Esophagus muscularis mucosa (tissue), 4 donors: Measurements from ENCODE around the gene DIAPH3. TPM values are rescaled to one million over a fixed set of nuclear protein-coding genes. Genes with fewer than 3 reads are reported as not detected.

Experiments
- DNase-seq: peaks from one replicate; pipeline ENCODE4 v3.0.0-alpha.2; 2017; ENCODE audit errors: extremely low spot score
- H3K27ac ChIP-seq, 4 donors: fragments of 200-600 bp; sonication (generic); replicated peaks in 1 of 4; 1 replicate in 3 of 4; 2 replicates in 1 of 4; pipeline ENCODE4 v1.5.1; 2016 to 2019; ENCODE audit warnings: mild to moderate bottlenecking in 1 of 4
- H3K27me3 ChIP-seq, 4 donors: fragments of 200-600 bp; sonication (generic); one replicate each; pipeline versions ENCODE4 v1.5.1 to v1.6.0; 2016 to 2019
- H3K36me3 ChIP-seq, 4 donors: fragments of 200-600 bp; sonication (generic); one replicate each; pipeline ENCODE4 v1.5.1; 2016 to 2019
- H3K4me1 ChIP-seq, 4 donors: fragments of 200-600 bp; sonication (generic); one replicate each; pipeline ENCODE4 v1.5.1; 2016 to 2019
- H3K4me3 ChIP-seq, 4 donors: fragments of 200-600 bp; sonication (generic); 1 replicate in 2 of 4; 2 replicates in 2 of 4; pipeline ENCODE4 v1.5.1; 2016 to 2019; ENCODE audit warnings: mild to moderate bottlenecking in 4 of 4, moderate library complexity in 1 of 4
- H3K9me3 ChIP-seq, 4 donors: fragments of 200-600 bp; sonication (generic); 1 replicate in 3 of 4; 2 replicates in 1 of 4; pipeline ENCODE4 v1.5.1; 2016 to 2019
- EP300 ChIP-seq: sonication (generic); formaldehyde crosslinking; IDR thresholded peaks from one replicate; pipeline ENCODE4 v1.6.1; 2017; ENCODE audit warnings: antibody characterized with exemption
- POLR2A ChIP-seq: fragments of 450-650 bp; IDR thresholded peaks from one replicate; pipeline ENCODE4 v1.6.1; 2017; ENCODE audit warnings: antibody characterized with exemption, moderate library complexity, mild to moderate bottlenecking, low read depth
- POLR2AphosphoS5 ChIP-seq, 2 donors: sonication (generic); formaldehyde crosslinking; IDR thresholded peaks; one replicate each; pipeline ENCODE4 v1.6.1; 2017; ENCODE audit warnings: antibody characterized with exemption in 2 of 2
- WGBS: methylation state at CpG from one replicate; pipeline ENCODE4 v1.1.5; 2018; 5-methylcytosine and 5-hydroxymethylcytosine counted together
- intact Hi-C: fragments of 100-400 bp; cut with DNase I; formaldehyde crosslinking; loops from one replicate; pipeline ENCODE4 v1.15.1; 2023
- total RNA-seq, 4 donors: library from RNA; depleted of rRNA; stranded (reverse); fragments of >200 nt; gene quantifications; one replicate each; pipeline versions ENCODE4 v1.1.0 to v1.2.1, GENCODE V29; 2016
- TF ChIP-seq, protein P1 (sequence below), 3 experiments: fragments of 200-600 bp in 2 of 3; fragments of 450-650 bp in 1 of 3; sonication (generic) in 2 of 3; IDR thresholded peaks; one replicate each; pipeline ENCODE4 v1.5.1; 2017 to 2019; ENCODE audit warnings: antibody characterized with exemption in 3 of 3, mild to moderate bottlenecking in 2 of 3, moderate library complexity in 1 of 3

DIAPH3 gene
- total RNA-seq, 4 donors from 2014 or later, result under 0.01 to 1.0 (median 0.41) TPM

DNA sequence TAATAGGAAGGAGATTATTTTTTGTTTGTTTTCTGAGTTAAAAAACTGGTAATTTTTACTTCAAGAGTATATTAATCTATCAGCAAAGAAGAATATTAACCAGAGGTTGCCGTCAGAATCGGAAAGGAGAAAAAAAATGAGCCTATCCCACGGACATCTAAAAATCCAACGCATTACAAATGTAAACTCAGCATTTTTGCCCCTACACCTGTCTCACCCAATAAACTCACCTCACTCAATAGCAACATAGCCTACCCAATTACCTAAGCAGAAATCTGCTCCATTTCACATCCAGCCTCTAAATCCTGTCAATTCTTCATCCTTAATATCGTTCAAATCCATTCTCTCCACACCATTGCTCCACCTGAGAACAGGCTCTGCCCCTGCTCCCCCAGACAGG is 10.4 kb upstream of the DIAPH3 start:
- intact Hi-C loops, result no loop called here
- no peak for TF ChIP-seq EP300
- TF ChIP-seq, protein P1, sequence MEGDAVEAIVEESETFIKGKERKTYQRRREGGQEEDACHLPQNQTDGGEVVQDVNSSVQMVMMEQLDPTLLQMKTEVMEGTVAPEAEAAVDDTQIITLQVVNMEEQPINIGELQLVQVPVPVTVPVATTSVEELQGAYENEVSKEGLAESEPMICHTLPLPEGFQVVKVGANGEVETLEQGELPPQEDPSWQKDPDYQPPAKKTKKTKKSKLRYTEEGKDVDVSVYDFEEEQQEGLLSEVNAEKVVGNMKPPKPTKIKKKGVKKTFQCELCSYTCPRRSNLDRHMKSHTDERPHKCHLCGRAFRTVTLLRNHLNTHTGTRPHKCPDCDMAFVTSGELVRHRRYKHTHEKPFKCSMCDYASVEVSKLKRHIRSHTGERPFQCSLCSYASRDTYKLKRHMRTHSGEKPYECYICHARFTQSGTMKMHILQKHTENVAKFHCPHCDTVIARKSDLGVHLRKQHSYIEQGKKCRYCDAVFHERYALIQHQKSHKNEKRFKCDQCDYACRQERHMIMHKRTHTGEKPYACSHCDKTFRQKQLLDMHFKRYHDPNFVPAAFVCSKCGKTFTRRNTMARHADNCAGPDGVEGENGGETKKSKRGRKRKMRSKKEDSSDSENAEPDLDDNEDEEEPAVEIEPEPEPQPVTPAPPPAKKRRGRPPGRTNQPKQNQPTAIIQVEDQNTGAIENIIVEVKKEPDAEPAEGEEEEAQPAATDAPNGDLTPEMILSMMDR (IDR thresholded peaks at IDR 0.05), result no peak
- TF ChIP-seq POLR2AphosphoS5 (IDR thresholded peaks at IDR 0.05), result no peak
- TF ChIP-seq POLR2A, result no peak

DNA sequence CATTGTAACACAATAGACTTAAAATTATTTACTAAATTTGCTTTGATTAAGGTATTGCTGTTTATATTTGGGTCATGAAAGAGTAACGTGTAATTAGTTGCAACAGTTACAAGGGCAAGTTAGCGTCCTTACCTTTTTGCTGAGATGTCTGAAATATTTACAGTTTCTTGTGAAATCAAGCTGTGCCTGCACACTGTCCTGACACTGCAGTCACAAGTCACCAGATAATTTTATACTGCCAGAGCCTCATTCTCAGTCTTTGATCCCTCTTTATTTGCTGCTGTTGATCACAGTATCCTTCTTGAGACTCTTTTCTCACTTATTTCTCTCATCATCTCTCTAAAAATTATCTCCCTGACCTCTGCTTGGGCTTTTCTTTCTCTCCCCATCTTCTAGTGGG is 8.4 kb upstream of the DIAPH3 start:
- Histone ChIP-seq H3K4me3 (no peak overlapping the region), H3K36me3 (no peaks in the 10 kb centered on the region), H3K4me1 (no peaks in the 10 kb centered on the region), H3K27me3 (no peaks in the 10 kb centered on the region), H3K27ac (no peak overlapping the region), H3K9me3 (no peaks in the 10 kb centered on the region)
- 85% methylated on average over 2 of the region's 2 CpGs for WGBS
- TF ChIP-seq POLR2AphosphoS5 (IDR thresholded peaks at IDR 0.05), result no peak
- intact Hi-C loops, result no loop called here
- DNase-seq, result no peak

More for the DNA sequence above, 10.4 kb upstream of the DIAPH3 start:
- H3K27me3 ChIP-seq, result no peaks in the 10 kb centered on the region
- no peak for DNase-seq
- no peak overlapping the region for H3K27ac ChIP-seq
- no peak overlapping the region for H3K4me3 ChIP-seq
- H3K9me3 ChIP-seq, result no peaks in the 10 kb centered on the region
- H3K36me3 ChIP-seq, result no peaks in the 10 kb centered on the region
- 83% methylated on average over 5 of the region's 5 CpGs for WGBS
- H3K4me1 ChIP-seq, result no peaks in the 10 kb centered on the region

DNA sequence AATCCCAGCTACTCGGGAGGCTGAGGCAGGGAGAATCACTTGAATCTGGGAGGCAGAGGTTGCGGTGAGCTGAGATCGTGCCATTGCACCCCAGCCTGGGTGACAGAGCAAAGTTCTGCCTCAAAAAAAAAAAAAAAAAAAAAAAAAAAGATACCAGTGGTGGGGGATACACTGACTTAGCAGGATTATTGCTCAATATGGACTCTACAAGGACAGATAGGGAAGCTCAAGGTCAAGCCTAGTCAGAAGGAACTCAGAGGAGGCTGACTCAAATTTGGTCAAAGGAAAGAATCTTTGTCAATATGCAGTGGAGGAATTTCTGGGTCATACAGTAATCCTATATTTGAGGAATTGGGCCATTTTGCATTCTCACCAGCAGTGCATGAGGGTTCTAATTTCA is 6.7 kb upstream of the DIAPH3 start:
- no peaks in the 10 kb centered on the region for H3K36me3 ChIP-seq
- no peaks in the 10 kb centered on the region for H3K27me3 ChIP-seq
- peaks cover 0 to 4% (median under 1%) of the 10 kb centered on the region in 4 donors for H3K4me1 ChIP-seq
- H3K4me3 ChIP-seq, result no peak overlapping the region
- TF ChIP-seq, protein P1 (IDR thresholded peaks at IDR 0.05), result no peak
- no peak for TF ChIP-seq EP300
- no peak for DNase-seq
- 82% methylated on average over 3 of the region's 3 CpGs for WGBS
- no peak overlapping the region for H3K27ac ChIP-seq
- no peaks in the 10 kb centered on the region for H3K9me3 ChIP-seq
- intact Hi-C loops, result no loop called here

DNA sequence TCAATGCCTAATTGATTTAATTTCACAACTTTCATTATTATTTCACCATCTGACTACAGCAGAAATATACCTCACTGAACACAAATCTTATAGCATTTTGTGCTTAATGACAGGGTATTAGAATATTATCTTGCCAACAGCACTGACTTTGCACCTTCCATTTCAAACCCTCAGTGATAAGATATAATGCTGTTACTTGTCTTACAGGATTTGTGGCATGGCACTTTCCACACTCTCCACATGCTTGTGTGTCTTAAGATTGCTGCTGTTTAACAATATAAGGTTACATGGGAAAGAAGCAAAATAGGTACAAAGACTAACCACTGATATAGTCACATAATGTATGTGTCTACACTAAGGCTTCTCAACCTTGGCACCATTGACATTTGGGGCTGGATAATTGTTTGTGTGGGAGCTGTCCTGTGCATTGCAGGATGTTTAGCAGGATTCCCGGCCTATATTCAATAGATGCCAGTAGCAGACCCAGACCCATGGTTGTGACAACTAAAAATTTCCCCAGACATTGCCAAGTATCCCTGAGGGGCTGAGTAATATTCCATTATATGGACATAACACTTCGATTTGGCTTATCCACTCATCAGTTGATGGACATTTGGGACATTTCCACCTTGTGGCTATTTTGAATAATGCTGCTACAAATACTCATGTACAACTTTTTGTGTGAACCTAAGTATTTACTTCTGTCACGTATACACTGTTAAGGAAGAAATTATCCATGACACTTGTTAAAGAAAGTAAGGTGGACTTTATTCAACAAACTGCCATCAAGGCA is 5.7 kb upstream of the DIAPH3 start:
- Histone ChIP-seq H3K9me3 (no peaks in the 10 kb centered on the region), H3K36me3 (no peaks in the 10 kb centered on the region), H3K4me3 (no peak overlapping the region), H3K4me1 (peaks cover 6 to 10% (median 8%) of the 10 kb centered on the region in 4 donors), H3K27me3 (no peaks in the 10 kb centered on the region), H3K27ac (no peak overlapping the region)
- TF ChIP-seq POLR2AphosphoS5 (IDR thresholded peaks at IDR 0.05) (no peak), EP300 (no peak), POLR2A (no peak)
- TF ChIP-seq, protein P1 (IDR thresholded peaks at IDR 0.05), result no peak
- intact Hi-C loops, result no loop called here
- no peak for DNase-seq
- WGBS, result 89% methylated on average over 3 of the region's 3 CpGs

DNA sequence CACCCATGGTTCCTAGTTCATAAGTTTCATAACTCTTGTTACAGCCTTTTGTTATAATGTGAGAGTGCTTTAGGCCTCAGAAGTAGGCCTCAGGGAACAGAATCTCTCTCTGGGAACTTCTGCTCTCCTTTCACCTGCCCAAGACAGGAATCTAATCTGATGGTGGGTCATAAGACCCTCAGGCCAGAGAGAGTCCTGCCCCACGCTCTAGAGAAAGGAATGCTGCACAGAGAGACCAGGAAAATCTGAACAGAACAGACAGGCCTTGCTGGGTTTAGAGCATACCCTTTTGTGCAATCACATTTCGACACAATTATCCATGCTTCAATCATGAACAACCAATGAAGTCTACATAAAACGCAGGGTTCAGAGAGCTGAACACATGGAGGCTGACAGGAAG is 3.4 kb upstream of the DIAPH3 start:
- TF ChIP-seq POLR2AphosphoS5 (IDR thresholded peaks at IDR 0.05), result no peak
- no peak for TF ChIP-seq EP300
- H3K27me3 ChIP-seq, result no peaks in the 10 kb centered on the region
- H3K27ac ChIP-seq, result no peak overlapping the region
- WGBS, result 100% methylated on average over 3 of the region's 3 CpGs
- DNase-seq, result no peak
- intact Hi-C loops, result no loop called here
- H3K4me1 ChIP-seq, result peaks cover 14 to 20% (median 18%) of the 10 kb centered on the region in 4 donors
- no peaks in the 10 kb centered on the region for H3K9me3 ChIP-seq
- no peak overlapping the region for H3K4me3 ChIP-seq
- H3K36me3 ChIP-seq, result no peaks in the 10 kb centered on the region
